CD1c-positive myeloid dendritic cell (primary cell): ENCODE data around the gene ZNF385B.

Experiments
- DNase-seq: peaks from one replicate; pipeline ENCODE4 v3.0.0-alpha.2; 2016; ENCODE audit errors: extremely low spot score

The ZNF385B gene

DNA sequence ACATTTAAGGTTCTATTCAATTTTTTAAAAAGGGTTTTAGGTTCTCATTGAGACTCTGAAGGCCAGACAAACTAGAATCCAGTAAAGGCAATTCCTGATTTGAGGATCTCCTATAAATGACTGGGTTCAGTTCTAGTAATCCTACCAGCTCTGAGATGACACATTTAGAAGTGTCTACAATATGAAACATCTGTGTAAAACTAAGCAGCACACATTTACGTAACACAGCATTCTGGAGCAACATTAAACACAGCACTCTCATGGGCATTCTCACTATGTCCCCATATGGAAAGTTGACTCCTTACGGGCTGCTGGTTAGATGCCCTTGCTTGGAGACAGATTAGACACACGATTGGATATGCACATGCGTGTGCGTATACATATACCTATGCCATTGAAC lies 114.4 kb downstream of the ZNF385B start:
- no peak for DNase-seq

DNA sequence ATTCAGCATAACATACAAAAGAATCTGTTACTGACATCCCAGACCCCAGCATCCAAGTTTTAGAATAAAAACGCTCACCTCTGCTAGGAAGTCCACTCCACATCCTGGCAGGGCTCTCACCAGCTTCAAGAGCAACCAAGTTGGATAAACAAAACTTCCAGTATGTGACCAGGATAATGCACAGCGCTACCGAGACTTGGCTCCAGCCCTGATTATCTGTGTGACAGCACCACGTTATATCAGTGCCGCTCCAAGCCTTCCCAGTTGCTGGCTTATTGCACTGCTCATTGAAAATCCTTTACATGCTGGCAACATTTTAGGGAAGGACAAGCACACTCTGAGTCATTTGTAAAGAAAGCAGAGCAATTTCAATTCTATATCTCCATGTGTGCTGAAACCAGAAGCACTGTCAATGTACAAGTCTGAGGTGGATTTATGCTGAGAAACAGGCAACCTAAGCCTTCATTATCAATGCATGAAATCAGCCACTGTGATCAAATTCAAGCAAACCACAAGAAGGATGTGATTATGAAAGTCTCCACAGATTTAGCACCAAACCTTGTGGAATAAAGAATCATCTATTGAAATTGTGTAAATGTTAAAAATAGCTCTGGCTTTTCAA lies 115.7 kb downstream of the ZNF385B start:
- DNase-seq, result no peak

DNA sequence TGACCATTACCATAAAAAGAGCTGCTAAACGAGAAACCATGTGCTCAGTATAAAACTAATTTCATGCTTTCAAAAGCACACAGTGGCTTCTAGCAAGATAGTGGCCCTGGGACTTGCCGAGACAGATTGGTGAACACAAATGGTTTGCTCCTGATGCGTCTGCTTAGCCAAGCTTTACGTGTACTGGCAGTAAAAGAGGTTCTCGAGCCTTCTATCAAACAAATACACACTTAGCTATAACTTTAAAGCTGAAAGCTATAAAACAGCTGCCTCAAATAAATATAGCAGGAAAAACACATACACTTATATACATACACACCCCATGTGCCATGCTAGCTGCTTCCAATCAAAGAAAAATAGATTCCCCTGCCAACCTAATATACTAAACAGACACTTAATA lies 117.0 kb downstream of the ZNF385B start:
- no peak for DNase-seq

DNA sequence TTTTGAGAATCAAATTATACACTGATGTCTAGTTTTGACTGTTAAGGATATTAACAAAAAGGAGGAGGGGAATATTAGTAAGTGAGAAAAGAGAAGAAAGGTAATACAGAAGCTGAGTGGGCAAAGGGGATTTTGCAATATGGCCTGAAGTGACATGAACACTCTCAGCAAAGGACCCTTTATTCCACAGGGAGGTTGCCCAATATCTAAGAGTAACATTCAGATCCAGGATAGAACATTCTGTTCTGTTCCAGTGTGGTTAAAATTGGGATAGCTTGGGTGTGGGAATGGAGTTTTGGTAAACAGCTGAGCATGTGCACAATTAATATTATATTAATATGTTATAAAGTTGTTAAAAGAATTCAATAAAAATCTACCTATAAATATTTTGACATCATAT lies 120.1 kb downstream of the ZNF385B start:
- DNase-seq, result no peak

DNA sequence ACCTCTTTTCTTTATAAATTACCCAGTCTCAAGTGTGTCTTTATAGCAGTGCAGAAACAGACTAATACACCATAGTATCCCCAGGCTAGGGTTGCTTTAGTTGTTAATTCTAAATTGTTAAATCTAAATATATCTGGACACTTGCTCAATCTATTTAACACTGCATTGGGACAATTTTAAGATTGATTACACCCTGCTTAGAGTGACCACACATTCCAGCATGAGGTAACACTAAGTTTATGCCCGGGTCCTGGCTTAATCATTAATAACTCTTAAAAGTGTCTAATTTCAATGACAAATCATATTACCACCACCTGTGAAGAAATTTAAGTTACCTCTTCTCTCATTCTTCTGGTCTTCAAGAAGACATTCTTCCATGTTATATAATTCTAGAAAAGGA lies 131.4 kb downstream of the ZNF385B start:
- no peak for DNase-seq

DNA sequence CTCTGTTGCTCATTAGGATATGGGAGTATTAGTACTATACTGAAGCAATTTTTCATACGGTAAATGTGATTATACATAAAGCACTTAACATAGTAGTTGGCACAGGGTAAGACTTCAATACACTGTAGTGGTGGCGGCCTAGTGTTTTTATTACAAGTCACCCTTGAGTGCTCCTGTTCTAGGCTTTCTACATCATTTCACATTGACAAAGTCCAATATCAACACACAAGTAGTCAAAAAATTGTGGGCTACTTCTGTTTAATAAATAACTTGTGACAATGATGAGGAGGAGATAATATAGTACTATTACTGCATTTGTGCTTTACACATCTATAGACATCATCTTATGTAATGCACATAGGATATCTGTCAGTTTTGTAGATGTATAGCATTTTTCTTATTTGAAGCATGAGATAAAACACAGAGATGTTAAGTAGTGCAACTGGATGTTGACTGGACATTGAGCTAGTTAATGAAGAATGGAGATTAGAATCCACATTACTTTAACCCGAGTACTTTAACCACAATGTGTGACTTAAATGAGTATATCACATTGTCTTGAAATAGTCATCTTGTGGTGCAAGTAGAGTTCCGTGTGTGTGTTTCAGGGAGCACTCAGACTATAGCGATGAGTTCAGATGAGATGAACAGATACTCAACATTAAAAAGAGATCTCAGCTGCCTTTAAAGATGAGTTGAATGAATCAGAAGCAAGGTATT lies 134.8 kb downstream of the ZNF385B start:
- no peak for DNase-seq

DNA sequence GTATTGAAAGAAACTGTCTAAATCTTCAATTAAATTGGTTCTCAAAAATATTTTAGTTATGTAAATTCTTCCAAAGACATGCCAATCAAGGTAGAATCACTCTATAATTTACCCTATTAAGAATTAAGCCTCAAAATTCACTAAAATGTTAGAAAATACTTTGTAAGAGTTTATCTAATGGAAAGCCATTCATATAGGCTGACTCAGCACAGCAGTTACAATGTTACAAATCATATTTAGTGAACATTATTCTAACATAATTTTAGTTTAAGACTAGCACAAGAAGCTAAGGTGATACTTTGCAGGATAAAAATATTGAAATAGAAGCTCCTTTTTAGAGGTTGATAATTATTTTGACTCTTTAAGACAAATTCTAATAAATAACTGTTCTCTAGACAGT lies 137.0 kb downstream of the ZNF385B start:
- no peak for DNase-seq

DNA sequence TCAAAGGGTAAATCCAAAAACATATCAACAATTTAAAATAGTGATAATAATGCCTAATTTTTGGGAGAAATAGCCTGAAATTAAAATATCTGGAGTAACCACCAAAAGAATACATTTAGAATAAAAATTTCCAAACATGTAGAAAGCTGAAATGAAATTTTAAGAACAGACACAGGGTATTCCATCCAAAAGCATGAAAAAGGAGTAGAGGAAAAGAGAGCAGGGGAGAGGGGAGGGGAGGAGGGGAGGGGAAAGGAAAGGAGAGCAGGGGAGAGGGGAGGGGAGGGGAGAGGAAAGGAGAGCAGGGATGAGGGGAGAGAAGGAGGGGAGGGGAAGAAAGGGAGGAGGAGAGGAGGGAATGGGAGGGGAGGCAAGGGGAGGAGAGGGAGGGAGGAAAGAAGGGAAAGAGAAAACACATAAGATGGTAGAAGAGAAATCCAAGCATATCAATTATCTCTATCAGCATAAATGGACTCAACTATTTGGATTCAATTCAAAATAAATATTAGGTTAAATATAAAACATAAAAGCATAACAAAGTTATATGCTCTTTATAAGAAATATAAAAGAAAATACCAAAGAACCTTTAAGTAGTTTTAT lies 141.1 kb downstream of the ZNF385B start:
- DNase-seq, result no peak

DNA sequence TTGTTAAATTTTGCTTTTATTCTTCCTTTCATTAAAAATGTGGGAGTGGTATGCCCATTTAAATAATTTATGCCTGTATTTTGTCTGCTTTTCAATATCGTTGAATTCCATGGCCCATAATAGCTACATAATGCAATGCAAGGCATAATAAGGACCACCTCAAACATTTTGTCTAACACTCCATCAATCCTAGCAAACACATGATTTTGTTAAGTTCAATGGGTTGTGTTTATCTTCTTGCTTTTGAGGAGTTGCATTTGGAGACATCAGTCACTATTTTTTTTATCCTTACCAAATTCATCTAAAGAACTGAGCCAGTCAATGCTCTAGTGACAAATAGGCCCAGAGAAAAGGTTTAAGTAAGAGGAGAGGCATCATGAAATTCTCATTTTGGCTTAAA lies 145.5 kb downstream of the ZNF385B start:
- DNase-seq, result no peak

DNA sequence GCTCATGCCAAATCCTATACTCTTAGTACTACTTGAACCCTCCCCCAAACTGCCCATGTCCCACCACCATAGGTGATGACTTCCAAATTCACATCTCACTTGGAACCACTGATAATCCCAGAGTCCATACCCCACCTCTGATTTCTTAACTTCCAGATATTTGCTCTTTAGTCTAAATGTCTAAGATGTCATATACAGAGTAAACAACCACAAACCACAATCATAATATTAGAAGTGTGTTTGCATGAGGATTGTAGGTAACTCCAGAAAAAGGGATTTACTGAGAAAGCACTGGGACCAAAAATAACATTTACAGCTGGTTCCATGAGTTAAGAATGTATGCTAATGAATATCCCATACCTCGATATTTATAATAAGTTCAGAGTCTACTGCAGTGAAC lies 146.2 kb downstream of the ZNF385B start:
- no peak for DNase-seq

DNA sequence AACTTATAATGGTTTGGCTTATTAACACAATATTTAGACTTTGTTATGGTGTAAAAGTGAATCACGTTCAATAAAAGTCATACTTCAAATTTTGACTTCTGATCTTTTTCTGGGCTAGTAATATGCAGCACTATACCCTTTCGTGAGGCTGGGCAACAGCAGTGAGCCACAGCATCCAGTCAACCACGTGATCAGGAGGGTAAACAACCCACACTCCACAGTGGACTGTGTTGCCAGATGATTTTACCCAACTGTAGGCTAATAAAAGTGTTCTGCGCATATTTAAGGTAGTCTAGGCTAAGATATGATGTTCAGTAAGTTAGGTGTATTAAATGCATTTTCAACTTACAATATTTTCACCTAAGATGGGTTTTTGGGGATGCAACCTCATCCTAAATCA lies 148.6 kb downstream of the ZNF385B start:
- DNase-seq, result no peak

DNA sequence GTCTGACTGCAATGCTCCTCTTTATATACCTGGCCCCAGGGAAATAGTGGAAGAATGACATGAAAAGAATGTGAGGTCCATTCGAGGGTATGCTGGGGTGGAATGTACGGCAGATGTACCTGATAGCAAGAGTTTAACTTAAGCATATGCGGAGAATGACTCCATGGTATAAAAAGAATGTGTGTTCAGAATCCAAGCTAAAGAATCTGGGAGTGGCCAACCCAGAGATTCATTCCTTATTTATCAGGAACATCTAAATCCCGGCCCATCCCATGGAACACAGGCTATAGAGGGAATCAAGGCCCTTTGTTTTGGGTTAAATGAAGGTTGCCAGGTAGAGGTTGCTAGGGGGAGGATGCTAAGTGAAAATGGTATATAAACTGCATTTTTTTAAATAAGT lies 150.0 kb downstream of the ZNF385B start:
- no peak for DNase-seq

DNA sequence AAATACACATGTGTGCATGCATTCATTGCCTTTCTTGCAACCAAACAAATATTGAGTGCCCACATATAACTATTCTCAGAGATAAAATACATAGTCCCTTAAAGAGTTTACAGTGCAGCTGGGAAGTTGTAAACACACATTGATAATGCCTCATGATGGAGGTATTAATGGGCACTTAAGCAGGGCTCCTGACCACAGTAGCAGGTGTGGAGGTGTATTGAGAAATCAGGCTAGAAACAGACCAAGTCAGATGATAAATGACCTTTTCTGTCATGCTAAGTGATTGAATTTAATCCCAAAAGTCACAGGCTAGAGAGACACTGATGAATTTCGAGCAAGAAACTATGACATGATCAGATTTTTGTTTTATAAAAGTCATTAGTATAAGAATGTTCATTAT lies 157.7 kb downstream of the ZNF385B start:
- no peak for DNase-seq

DNA sequence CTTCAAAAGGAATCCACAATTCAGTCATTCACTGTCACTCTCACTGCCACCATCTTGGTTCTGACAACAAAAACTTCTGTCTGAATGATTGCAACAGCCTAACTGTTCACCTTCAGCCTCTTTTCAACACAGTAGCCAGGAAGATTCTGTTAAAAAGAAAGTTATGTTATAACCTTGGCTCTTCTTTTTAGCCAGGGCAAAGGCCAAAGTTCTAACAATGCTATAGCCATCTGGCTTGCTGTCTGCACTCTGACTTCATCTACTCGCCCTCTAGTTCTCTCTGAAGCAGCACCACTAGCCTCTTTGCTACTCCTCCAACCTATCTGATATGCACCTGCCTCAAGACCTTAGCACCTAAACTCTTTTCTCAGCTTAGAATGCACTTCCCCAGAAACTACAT lies 158.5 kb downstream of the ZNF385B start:
- no peak for DNase-seq

DNA sequence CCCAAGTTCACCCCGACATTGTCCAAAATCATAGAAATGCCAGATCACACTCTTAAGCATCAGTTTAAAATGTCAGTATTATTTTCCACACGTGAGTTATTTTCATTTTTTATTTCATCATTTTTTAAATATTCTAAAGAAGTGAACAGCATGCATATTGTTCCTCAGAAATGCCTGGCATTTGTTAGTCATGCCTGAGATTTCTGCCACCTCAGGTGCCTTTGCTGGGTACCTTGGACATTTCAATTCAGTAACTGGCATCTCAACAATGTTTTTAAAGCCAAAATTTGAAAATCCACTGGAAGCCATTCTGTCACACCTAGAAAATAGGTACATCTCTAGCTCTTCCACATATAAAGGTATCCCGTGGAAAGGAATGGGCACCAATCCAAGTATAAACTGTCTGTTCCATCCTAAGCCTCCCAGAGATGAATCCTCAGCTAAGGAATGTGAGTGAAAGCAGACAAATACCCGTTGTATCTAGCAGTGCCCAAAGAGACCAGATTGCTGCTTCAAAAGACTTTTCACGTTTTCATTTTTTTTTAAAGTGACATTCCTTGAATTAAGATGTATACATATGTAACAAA lies 159.8 kb downstream of the ZNF385B start:
- no peak for DNase-seq

DNA sequence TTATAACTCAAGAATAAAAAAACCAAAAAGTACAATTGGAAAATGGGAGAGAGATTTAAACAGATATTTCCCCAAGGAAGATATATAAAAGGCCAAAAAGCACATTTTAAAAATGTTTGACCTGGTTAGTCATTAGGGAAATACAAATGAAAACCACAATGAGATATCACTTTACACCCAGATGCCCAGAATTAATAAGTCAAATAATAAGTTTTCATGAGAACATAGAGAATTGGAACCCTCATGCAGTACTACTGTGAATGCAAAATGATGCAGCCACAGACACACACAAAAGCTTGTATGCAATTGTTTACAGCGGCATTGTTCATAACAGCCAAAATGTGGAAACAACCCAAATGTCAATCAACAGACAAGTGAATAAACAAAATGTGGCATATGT lies 165.9 kb downstream of the ZNF385B start:
- DNase-seq, result no peak

DNA sequence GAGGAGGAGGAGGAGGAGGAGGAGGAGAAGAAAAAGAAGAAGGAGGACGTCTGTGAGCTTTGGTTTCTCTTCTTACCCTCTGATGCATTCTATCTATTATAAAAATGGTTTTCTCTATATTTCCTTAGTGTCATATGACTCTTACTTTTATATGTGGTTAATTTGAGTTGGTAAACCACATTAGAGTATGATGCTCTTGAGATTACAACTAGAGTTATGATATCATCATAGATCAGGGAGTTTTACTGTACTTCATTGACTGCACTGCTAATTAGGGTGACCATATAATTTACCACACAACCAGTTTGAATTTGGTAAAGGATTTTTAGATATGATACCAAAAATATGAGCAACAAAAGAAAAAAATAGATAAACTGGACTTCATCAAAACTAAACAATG lies 166.4 kb downstream of the ZNF385B start:
- no peak for DNase-seq

DNA sequence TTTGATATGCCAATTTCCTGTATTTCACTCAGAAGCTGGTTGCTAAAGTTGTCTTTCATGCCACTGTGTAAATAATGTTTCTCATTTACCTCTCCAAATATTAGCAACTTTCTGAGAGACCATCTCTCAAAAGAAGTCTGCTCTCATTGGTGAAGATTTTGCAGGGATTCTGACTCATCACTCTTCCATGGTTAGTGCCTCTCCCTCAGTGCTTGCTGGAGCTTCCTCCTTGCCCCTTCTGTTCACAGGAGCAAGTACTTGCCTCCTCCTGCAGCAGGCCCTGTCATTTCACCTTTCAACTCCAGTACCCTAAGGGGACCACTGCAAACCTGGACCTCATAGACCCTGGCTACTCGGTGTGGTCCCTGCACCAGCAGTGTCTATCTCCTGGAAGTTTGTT lies 168.8 kb downstream of the ZNF385B start:
- DNase-seq, result no peak

DNA sequence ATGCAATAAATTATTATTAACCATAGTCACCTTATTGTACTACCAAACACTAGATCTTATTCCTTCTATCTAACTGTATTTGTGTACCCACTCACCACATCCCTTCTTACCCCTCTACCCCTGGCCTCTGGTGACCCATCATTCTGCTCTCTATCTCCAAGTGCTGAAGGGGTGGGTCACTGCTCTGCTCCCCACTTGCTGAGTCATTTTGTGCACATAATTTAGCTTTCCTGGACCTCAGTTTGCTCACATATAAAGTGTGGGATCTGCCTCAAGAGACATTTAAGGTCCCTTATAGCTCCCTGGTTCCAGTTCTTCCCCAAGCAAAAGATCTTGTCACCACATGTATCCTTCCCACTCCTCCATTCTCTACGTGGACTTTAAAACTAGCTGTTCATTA lies 169.4 kb downstream of the ZNF385B start:
- no peak for DNase-seq

DNA sequence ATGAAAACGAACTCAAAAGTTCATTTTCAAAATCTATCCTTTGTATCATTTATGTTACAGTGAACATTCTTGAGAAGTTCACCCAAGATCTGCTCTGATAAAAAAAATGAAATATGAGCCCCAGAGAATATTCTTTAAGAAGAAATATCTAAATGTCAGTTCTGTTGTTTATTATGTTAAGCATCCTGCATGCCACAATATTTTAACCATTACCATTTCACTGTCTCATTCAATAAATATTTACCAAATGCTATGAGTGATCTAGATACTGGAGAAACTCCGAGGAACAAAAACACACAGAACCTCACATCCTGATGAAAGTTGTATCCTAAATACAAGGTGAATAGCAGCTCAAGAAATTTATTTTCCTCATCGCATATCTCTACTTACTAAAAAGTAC lies 170.2 kb downstream of the ZNF385B start:
- DNase-seq, result no peak

DNA sequence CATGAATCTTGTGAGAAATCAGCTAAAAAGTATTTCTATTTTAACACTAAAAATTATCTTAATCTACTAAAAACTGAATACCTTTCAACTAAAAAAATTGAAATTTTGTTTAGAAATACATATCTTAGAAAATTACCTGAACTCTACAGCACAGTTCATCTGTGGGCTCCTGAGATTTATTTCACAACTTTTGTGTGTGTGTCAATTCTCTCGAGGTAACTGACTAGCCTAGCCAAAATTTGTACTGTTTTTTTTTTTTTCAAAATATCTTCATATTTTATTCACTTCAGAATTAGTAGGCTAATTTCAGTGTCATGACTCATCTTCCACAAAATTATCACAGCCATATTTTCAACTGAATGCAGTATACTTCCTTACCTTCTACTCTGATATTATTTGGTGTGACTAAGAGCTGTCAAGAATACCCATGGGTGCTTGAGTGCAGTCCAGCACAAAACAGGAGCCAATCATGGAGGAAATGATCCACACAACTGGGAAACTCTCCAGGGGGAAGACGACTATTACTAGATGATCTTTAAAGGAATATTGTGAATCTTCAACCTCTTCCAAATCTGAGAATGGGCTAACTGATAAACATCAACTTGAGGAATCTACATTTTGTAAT lies 174.6 kb downstream of the ZNF385B start:
- no peak for DNase-seq

DNA sequence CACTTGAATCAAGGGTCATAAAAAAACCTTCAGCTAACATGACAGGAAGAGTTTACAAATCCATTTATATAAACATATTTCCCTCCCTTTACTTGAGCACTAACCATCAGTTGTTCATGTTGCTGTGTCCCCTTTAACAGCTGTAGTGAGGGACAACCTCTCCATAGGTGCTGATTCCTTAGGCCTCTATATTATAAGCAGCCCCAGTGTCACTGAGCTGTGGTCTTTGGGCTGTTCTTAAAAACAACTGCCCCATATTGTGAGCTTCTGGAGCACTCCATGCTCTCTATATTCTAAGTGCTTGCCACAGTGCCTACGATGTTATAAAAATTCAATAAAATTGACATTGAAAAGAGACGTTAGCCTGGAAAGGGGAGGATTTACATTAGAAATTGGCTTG lies 175.3 kb downstream of the ZNF385B start:
- no peak for DNase-seq

DNA sequence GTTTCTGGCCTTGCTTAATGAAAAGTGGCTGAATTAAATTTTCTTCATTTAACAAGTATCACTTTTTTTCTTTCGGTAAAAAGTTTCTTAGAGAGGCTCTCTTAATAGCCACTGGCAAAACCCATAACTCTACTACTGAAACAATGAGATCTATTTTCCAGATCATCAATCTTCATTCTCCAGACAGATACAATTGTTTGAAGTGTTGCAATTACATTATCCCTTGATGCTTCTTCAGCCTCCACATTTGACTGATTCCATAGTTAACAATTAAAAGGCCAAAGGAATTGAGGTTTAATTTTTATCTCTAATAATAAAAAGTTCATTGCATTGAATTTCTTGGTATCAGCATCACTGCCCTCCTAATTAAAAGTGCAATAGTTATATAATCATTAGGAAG lies 176.3 kb downstream of the ZNF385B start:
- no peak for DNase-seq
